ENCODE measurements around the gene MEGF11.

MEGF11 gene

GRCh38 chr15:66252685-66253417 is 699 bp downstream of the MEGF11 start (continued):
- TF ChIP-seq ZNF670 (tag by site-specific recombination; IDR thresholded peaks at IDR 0.05; ENCODE audit: low read depth) (no peak), ZNF558 (tag by site-specific recombination; IDR thresholded peaks at IDR 0.05) (no peak), ZNF214 (tag by site-specific recombination; IDR thresholded peaks at IDR 0.05; ENCODE audit: borderline replicate concordance) (no peak), ZNF121 (tag by site-specific recombination; IDR thresholded peaks at IDR 0.05) (no peak), ZNF658 (tag by site-specific recombination; IDR thresholded peaks at IDR 0.05) (no peak), TSHZ1 (tag by site-specific recombination; IDR thresholded peaks at IDR 0.05; ENCODE audit: borderline replicate concordance) (no peak), SP2 (tag by site-specific recombination; IDR thresholded peaks at IDR 0.05) (peak; percentile 32), ZNF561 (tag by site-specific recombination; IDR thresholded peaks at IDR 0.05; ENCODE audit: borderline replicate concordance) (peak; percentile 33; the same call in 1 of the 2 replicates), ZNF48 (tag by site-specific recombination; IDR thresholded peaks at IDR 0.05) (no peak), ZNF660 (tag by site-specific recombination; IDR thresholded peaks at IDR 0.05) (no peak), ZNF645 (tag by site-specific recombination; IDR thresholded peaks at IDR 0.05) (no peak), CTCF (tag by site-specific recombination; IDR thresholded peaks at IDR 0.05) (peak; percentile 90), ZBTB49 (tag by site-specific recombination; IDR thresholded peaks at IDR 0.05; ENCODE audit: low read depth) (no peak), ZNF776 (tag by site-specific recombination; IDR thresholded peaks at IDR 0.05; ENCODE audit: borderline replicate concordance) (no peak), ZNF707 (tag by site-specific recombination; IDR thresholded peaks at IDR 0.05) (no peak), ZNF169 (tag by site-specific recombination; IDR thresholded peaks at IDR 0.05) (no peak), ZNF560 (tag by site-specific recombination; IDR thresholded peaks at IDR 0.05; ENCODE audit: borderline replicate concordance) (no peak), HOXC10 (CRISPR knock-in tag; IDR thresholded peaks at IDR 0.05) (no peak), ZNF518A (tag by site-specific recombination; conservative IDR thresholded peaks at IDR 0.05; ENCODE audit: low read depth) (no peak), ZNF580 (tag by site-specific recombination; IDR thresholded peaks at IDR 0.05) (no peak), ZNF155 (tag by site-specific recombination; IDR thresholded peaks at IDR 0.05) (no peak), ZSCAN30 (tag by site-specific recombination; IDR thresholded peaks at IDR 0.05) (peak; percentile 67; the same call in 1 of the 2 replicates)
